A549 treated with AZD9567 at 1 μM for 4 hours (cell line): ENCODE data around the gene PPP1R2C. TPM values are rescaled to one million over a fixed set of nuclear protein-coding genes. Genes with fewer than 3 reads are reported as not detected.

Experiments used
- total RNA-seq: library from RNA; stranded (reverse); fragments of 200-300 nt; extraction: Qiagen RNA extraction; gene quantifications from 5 replicates; pipeline ENCODE4 v1.2.3, GENCODE V29; 2022; ENCODE audit not compliant: insufficient read depth

PPP1R2C gene
- total RNA-seq, result not detected in 5 replicates

GRCh38 chrX:42778096-42778495 is at the start of gene PPP1R2C:
Gene PPP1R2C, minus strand, starts transcription at chrX:42778163. Its CDS starts 84 bp downstream, at chrX:42778079.

